ENCODE results near the gene GRIN3A. TPM values are rescaled to one million over a fixed set of nuclear protein-coding genes. Genes with fewer than 3 reads are reported as not detected.
A peak's percentile ranks its signal among the peaks of the same experiment; 100 is the strongest.

The GRIN3A gene
- total and polyA plus RNA-seq, 4 donors = 0.02 to 0.11 (median 0.07) TPM

DNA sequence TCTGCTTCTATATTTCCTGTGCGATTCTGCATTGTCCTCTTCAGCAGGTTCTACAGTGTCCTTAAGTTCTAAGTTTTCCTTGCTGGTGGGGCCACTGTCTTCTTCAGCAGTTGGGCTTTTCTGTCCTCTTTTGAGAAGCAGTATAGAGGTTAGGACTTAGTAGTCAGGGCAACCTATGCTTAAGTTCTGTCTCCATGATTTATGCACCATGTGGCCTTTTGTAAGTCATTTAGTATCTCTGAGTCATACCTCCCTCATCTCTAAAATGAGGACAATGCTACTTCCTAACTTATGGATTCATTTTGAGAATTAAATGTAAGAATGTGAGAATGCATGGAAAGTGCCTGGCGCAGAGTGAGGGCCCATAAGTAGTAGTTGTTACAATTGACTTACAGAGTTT is 46.8 kb downstream of the GRIN3A start:
- Histone ChIP-seq H3K4me3 (no peak overlapping the region), H3K27ac (ENCODE audit: low read depth in 1 of 2, low read length in 1 of 2) (no peak overlapping the region), H3K4me1 (ENCODE audit: control insufficient read depth in 5 of 5, insufficient read depth in 5 of 5, low read length in 5 of 5) (peaks cover 0 to 13% (median 6%) of the 10 kb centered on the region in 5 donors), H3K27me3 (ENCODE audit: control insufficient read depth in 3 of 3, insufficient read depth in 3 of 3, low read length in 2 of 3) (no peaks in the 10 kb centered on the region), H3K9ac (ENCODE audit: insufficient read depth in 1 of 2, low read length in 2 of 2) (no peak overlapping the region), H3K36me3 (ENCODE audit: control insufficient read depth in 4 of 4, insufficient read depth in 4 of 4, low read length in 4 of 4) (no peaks in the 10 kb centered on the region), H3K9me3 (ENCODE audit: control insufficient read depth in 4 of 4, insufficient read depth in 3 of 4, low read length in 3 of 4) (peaks cover 0 to under 1% (median 0%) of the 10 kb centered on the region in 4 donors)
- 93 to 95% methylated on average over 2 of the region's 2 CpGs for WGBS, 2 donors
- DNase-seq = no peak
- TF ChIP-seq CTCF (IDR thresholded peaks at IDR 0.05; ENCODE audit: control extremely low read depth, extremely low read depth) = no peak
- ATAC-seq (ENCODE audit: insufficient read depth, low FRiP score) = no peak

DNA sequence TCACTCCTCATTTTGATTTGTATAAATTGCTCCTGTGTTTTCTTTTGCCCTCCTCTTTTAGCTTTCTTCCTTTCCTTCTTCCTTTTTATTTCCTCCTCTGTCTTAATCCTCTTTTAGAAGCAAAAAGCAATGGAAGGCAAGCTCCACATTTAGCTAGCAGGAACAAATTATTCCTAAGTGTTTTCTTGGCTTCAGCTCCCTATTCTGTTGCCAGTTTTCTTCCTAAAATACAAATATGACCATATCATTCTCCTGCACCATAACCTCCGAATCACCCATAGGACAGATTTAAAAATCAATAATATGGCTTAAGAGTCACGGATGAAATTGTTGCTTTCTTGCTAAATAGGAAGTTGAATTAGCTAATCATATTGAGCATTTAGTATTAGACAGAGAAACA is 49.4 kb downstream of the GRIN3A start:
- no peak for TF ChIP-seq CTCF (IDR thresholded peaks at IDR 0.05; ENCODE audit: control extremely low read depth, extremely low read depth)
- Histone ChIP-seq H3K9ac (ENCODE audit: insufficient read depth in 1 of 2, low read length in 2 of 2) (no peak overlapping the region), H3K9me3 (ENCODE audit: control insufficient read depth in 4 of 4, insufficient read depth in 3 of 4, low read length in 3 of 4) (peaks cover 0 to 2% (median 0%) of the 10 kb centered on the region in 4 donors), H3K27me3 (ENCODE audit: control insufficient read depth in 3 of 3, insufficient read depth in 3 of 3, low read length in 2 of 3) (no peaks in the 10 kb centered on the region), H3K4me3 (no peak overlapping the region), H3K36me3 (ENCODE audit: control insufficient read depth in 4 of 4, insufficient read depth in 4 of 4, low read length in 4 of 4) (no peaks in the 10 kb centered on the region), H3K4me1 (ENCODE audit: control insufficient read depth in 5 of 5, insufficient read depth in 5 of 5, low read length in 5 of 5) (peaks cover 0 to 11% (median 4%) of the 10 kb centered on the region in 5 donors), H3K27ac (ENCODE audit: low read depth in 1 of 2, low read length in 1 of 2) (no peak overlapping the region)
- no peak for ATAC-seq (ENCODE audit: insufficient read depth, low FRiP score)
- peak in 2 of 3 donors; percentile 39 to 71 for DNase-seq
- WGBS, 2 donors = 50 to 55% methylated on average over 2 of the region's 2 CpGs

DNA sequence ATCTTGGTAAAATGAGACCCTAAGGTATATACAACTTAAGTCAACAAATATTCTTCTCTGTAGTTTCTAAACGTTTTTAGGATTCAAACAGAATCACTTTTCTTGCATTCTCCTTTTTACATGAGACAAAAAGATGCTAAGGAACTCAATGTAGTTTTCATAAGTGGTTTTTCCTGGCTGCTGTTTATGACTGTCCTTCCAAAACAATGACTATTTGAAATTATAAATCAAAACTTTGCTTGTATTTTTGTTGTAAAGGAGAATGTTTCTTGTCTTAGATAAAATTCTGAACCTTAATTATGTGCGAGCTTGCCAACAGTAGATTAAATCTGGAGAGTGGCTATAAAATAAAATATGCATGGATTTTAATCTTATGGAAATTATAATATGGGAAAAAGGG is 53.8 kb downstream of the GRIN3A start:
- no peak for TF ChIP-seq CTCF (IDR thresholded peaks at IDR 0.05; ENCODE audit: control extremely low read depth, extremely low read depth)
- Histone ChIP-seq H3K4me1 (ENCODE audit: control insufficient read depth in 5 of 5, insufficient read depth in 5 of 5, low read length in 5 of 5) (peaks cover 0 to 9% (median 6%) of the 10 kb centered on the region in 5 donors), H3K27me3 (ENCODE audit: control insufficient read depth in 3 of 3, insufficient read depth in 3 of 3, low read length in 2 of 3) (no peaks in the 10 kb centered on the region), H3K9me3 (ENCODE audit: control insufficient read depth in 4 of 4, insufficient read depth in 3 of 4, low read length in 3 of 4) (peaks cover 0 to 2% (median 0%) of the 10 kb centered on the region in 4 donors), H3K4me3 (no peak overlapping the region), H3K36me3 (ENCODE audit: control insufficient read depth in 4 of 4, insufficient read depth in 4 of 4, low read length in 4 of 4) (no peaks in the 10 kb centered on the region), H3K27ac (ENCODE audit: low read depth in 1 of 2, low read length in 1 of 2) (no peak overlapping the region), H3K9ac (ENCODE audit: insufficient read depth in 1 of 2, low read length in 2 of 2) (no peak overlapping the region)
- DNase-seq (no peak), ATAC-seq (ENCODE audit: insufficient read depth, low FRiP score) (no peak)
- WGBS, 2 donors = 68 to 81% methylated on average over 2 of the region's 2 CpGs

- DNase-seq = peak in 2 of 3 donors; percentile 58 to 72
- no peak overlapping the region for H3K9ac ChIP-seq (ENCODE audit: insufficient read depth in 1 of 2, low read length in 2 of 2)
- H3K4me1 ChIP-seq (ENCODE audit: control insufficient read depth in 5 of 5, insufficient read depth in 5 of 5, low read length in 5 of 5) = peaks cover 0 to 8% (median 0%) of the 10 kb centered on the region in 5 donors
- TF ChIP-seq CTCF (IDR thresholded peaks at IDR 0.05; ENCODE audit: control extremely low read depth, extremely low read depth) = no peak
- no peak overlapping the region for H3K27ac ChIP-seq (ENCODE audit: low read depth in 1 of 2, low read length in 1 of 2)
- 74 to 78% methylated on average over 2 of the region's 2 CpGs for WGBS, 2 donors
- H3K4me3 ChIP-seq = no peak overlapping the region
- no peaks in the 10 kb centered on the region for H3K36me3 ChIP-seq (ENCODE audit: control insufficient read depth in 4 of 4, insufficient read depth in 4 of 4, low read length in 4 of 4)
- peaks cover 0 to 2% (median 0%) of the 10 kb centered on the region in 4 donors for H3K9me3 ChIP-seq (ENCODE audit: control insufficient read depth in 4 of 4, insufficient read depth in 3 of 4, low read length in 3 of 4)
- no peak for ATAC-seq (ENCODE audit: insufficient read depth, low FRiP score)
- no peaks in the 10 kb centered on the region for H3K27me3 ChIP-seq (ENCODE audit: control insufficient read depth in 3 of 3, insufficient read depth in 3 of 3, low read length in 2 of 3)
Measured at GRCh38 chr9:101683236-101683635, 55.2 kb downstream of the GRIN3A start.

Data from lung (tissue), 12 donors.